H54 (cell line): ENCODE results near the gene NEDD4L.

Experiments used
- DNase-seq: peaks from one replicate; pipeline ENCODE4 v3.0.0; 2011; ENCODE audit warnings: low spot score, mixed read lengths; ENCODE audit not compliant: insufficient read length
- FAIRE-seq: peaks from 3 replicates; lab custom pipeline; 2011; peaks lifted over from hg19 to GRCh38; lab: Jason Lieb, UNC
- POLR2A ChIP-seq: IDR thresholded peaks from 2 replicates; pipeline ENCODE4 v1.6.1; 2011; ENCODE audit warnings: low read depth, mild to moderate bottlenecking, low read length

Gene NEDD4L

GRCh38 chr18:58303363-58303762 is 259.3 kb downstream of the NEDD4L start:
- TF ChIP-seq POLR2A = no peak
- no peak for FAIRE-seq
- DNase-seq = no peak

GRCh38 chr18:58305792-58306191 is 261.8 kb downstream of the NEDD4L start:
- FAIRE-seq (no peak), DNase-seq (no peak)
- no peak for TF ChIP-seq POLR2A

- TF ChIP-seq POLR2A = no peak
- DNase-seq (no peak), FAIRE-seq (no peak)
These were observed 263.4 kb downstream of the NEDD4L start for GRCh38 chr18:58307441-58307840.

- FAIRE-seq (no peak), DNase-seq (no peak)
- no peak for TF ChIP-seq POLR2A
These were observed 264.4 kb downstream of the NEDD4L start for GRCh38 chr18:58308463-58308862.

- TF ChIP-seq POLR2A = no peak
- FAIRE-seq (no peak), DNase-seq (no peak)
These were observed 265.1 kb downstream of the NEDD4L start for GRCh38 chr18:58309099-58309498.

- no peak for FAIRE-seq
These were observed 265.7 kb downstream of the NEDD4L start for GRCh38 chr18:58309610-58310239.

GRCh38 chr18:58310517-58310916 is 266.5 kb downstream of the NEDD4L start:
- DNase-seq (no peak), FAIRE-seq (no peak)
- TF ChIP-seq POLR2A = no peak

More at GRCh38 chr18:58309610-58310239, 265.7 kb downstream of the NEDD4L start:
- no peak for DNase-seq
- TF ChIP-seq POLR2A = no peak

GRCh38 chr18:58311390-58311789 is 267.4 kb downstream of the NEDD4L start:
- no peak for DNase-seq
- no peak for FAIRE-seq
- TF ChIP-seq POLR2A = no peak

- FAIRE-seq = no peak
- no peak for TF ChIP-seq POLR2A
These were observed 269.5 kb downstream of the NEDD4L start for GRCh38 chr18:58313491-58314032.

GRCh38 chr18:58314284-58314683 is 270.3 kb downstream of the NEDD4L start:
- peak; percentile 78 for FAIRE-seq
- DNase-seq = no peak

More at GRCh38 chr18:58313491-58314032, 269.5 kb downstream of the NEDD4L start:
- no peak for DNase-seq

GRCh38 chr18:58315041-58315440 is 271.0 kb downstream of the NEDD4L start:
- FAIRE-seq (no peak), DNase-seq (no peak)
- no peak for TF ChIP-seq POLR2A

More at GRCh38 chr18:58314284-58314683, 270.3 kb downstream of the NEDD4L start:
- no peak for TF ChIP-seq POLR2A

GRCh38 chr18:58315739-58316215 is 271.8 kb downstream of the NEDD4L start:
- DNase-seq (peak; percentile 13), FAIRE-seq (no peak)
- no peak for TF ChIP-seq POLR2A

- no peak for TF ChIP-seq POLR2A
- DNase-seq = no peak
- no peak for FAIRE-seq
These were observed 272.6 kb downstream of the NEDD4L start for GRCh38 chr18:58316396-58317342.

- no peak for DNase-seq
- FAIRE-seq = no peak
- TF ChIP-seq POLR2A = no peak
These were observed 275.7 kb downstream of the NEDD4L start for GRCh38 chr18:58319719-58320118.
